GM12872 (cell line): ENCODE results near the gene VWF.

ENCODE experiments used
- CTCF ChIP-seq: IDR thresholded peaks from 3 replicates; pipeline ENCODE4 v1.5.1; 2011; ENCODE audit warnings: low read depth, mild to moderate bottlenecking, low read length, moderate library complexity; ENCODE audit not compliant: insufficient read depth

The VWF gene

DNA sequence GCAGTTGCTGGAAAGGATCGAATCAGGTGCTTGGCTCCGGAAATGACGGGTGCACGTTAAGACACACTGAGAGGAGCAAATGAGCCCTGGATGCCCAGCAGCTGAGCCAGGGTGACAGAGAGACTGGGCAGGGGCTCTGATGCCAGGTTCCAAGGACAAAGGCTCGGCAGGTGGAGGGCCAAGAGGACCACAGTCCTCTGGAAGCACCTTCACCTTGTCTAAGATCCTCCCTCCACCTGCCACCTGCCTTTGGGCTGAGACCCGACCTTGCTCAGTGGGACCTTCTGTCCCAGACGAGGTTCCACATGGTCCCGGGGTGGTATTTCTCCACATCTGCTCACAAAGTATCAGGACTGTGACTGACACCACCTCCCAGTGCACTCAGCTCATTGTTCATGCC is 180.4 kb downstream of the VWF start:
- TF ChIP-seq CTCF, result no peak

- TF ChIP-seq CTCF, result no peak
Measured at GRCh38 chr12:5941907-5942306, 182.6 kb downstream of the VWF start.

- no peak for TF ChIP-seq CTCF
Measured at GRCh38 chr12:5927732-5928516, 196.5 kb downstream of the VWF start.

- TF ChIP-seq CTCF, result no peak
Measured at GRCh38 chr12:5925646-5926045, 198.8 kb downstream of the VWF start.

GRCh38 chr12:5924342-5924741 is 200.1 kb downstream of the VWF start:
- TF ChIP-seq CTCF, result no peak

GRCh38 chr12:5923751-5924150 is 200.7 kb downstream of the VWF start:
- no peak for TF ChIP-seq CTCF

GRCh38 chr12:5923043-5923605 is 201.3 kb downstream of the VWF start:
- no peak for TF ChIP-seq CTCF
